Body of pancreas (tissue), 4 donors: ENCODE measurements around the gene SPPL2C. TPM values are rescaled to one million over a fixed set of nuclear protein-coding genes. Genes with fewer than 3 reads are reported as not detected.

ENCODE experiments used
- ATAC-seq: fragments of 150-250 bp; one replicate; pipeline ENCODE4 v1.9.1; 2016
- DNase-seq, 4 donors: peaks; one replicate each; pipeline ENCODE4 v3.0.0-alpha.2; 2019
- H3K27ac ChIP-seq, 4 donors: fragments of 200-600 bp; sonication (generic); 1 replicate in 3 of 4; 2 replicates in 1 of 4; pipeline versions ENCODE4 v1.5.1 to v1.6.1; 2016 to 2019; ENCODE audit warnings: mild to moderate bottlenecking in 1 of 4, mixed read lengths in 1 of 4, moderate library complexity in 1 of 4
- H3K27me3 ChIP-seq, 2 donors: fragments of 200-600 bp; sonication (generic); one replicate each; pipeline ENCODE4 v1.6.0; 2016; ENCODE audit warnings: mild to moderate bottlenecking in 1 of 2
- H3K36me3 ChIP-seq, 2 donors: fragments of 200-600 bp; sonication (generic); replicated peaks in 1 of 2; 2 replicates each; pipeline ENCODE4 v1.5.1; 2016; ENCODE audit warnings: low read depth in 2 of 2; ENCODE audit not compliant: insufficient read depth in 1 of 2
- H3K4me1 ChIP-seq: fragments of 200-600 bp; sonication (generic); one replicate; pipeline ENCODE4 v1.6.0; 2016
- H3K4me3 ChIP-seq, 2 donors: fragments of 200-600 bp; sonication (generic); 1 replicate in 1 of 2; 2 replicates in 1 of 2; pipeline ENCODE4 v1.5.1; 2016 to 2019
- H3K9me3 ChIP-seq, 3 donors: fragments of 200-600 bp; sonication (generic); 1 replicate in 2 of 3; 2 replicates in 1 of 3; pipeline ENCODE4 v1.5.1; 2016
- POLR2A ChIP-seq, 3 donors: fragments of 450-650 bp; IDR thresholded peaks; one replicate each; pipeline ENCODE4 v1.6.1; 2016; ENCODE audit warnings: antibody characterized with exemption in 3 of 3, mild to moderate bottlenecking in 2 of 3
- WGBS, 2 donors: methylation state at CpG; one replicate each; pipeline ENCODE4 v1.1.5; 2017; 5-methylcytosine and 5-hydroxymethylcytosine counted together
- intact Hi-C: fragments of 100-400 bp; cut with DNase I; formaldehyde crosslinking; loops from one replicate; pipeline ENCODE4 v1.15.1; 2023
- total RNA-seq, 2 donors: library from RNA; depleted of rRNA; stranded (reverse); fragments of >200 nt; gene quantifications; one replicate each; pipeline ENCODE4 v1.1.0, GENCODE V29; 2016
- TF ChIP-seq, protein P1 (sequence below), 7 experiments: fragments of 450-650 bp in 4 of 7; fragments of 200-600 bp in 3 of 7; sonication (generic) in 3 of 7; IDR thresholded peaks; one replicate each; pipeline ENCODE4 v1.5.1; 2016 to 2019; ENCODE audit warnings: antibody characterized with exemption in 7 of 7

Gene SPPL2C
- total RNA-seq, 2 donors from 2014 or later, result not detected

DNA sequence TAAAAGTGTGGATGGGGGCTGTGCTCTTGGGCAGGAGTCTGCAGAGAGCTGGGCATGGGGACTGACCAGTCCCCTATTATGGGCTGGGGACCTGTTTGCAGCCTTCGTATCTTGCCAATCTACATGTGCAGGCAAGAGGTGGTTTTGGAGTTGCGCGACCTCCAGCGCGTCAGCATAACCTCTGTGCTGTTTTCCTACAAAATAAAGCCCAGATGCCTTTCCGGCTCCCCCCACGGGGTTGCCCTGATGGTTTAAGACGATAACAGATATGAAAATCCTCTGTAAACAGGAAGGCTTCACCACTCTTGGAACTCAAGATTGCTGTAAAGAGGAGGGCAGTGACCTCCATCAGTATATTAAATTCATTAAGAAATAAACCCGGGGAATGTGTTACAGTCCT lies 16.5 kb upstream of the SPPL2C start:
- WGBS, 2 donors, result 51 to 60% methylated on average over 9 of the region's 9 CpGs
- Histone ChIP-seq H3K9me3 (no peaks in the 10 kb centered on the region), H3K27me3 (no peaks in the 10 kb centered on the region), H3K27ac (no peak overlapping the region), H3K4me1 (no peaks in the 10 kb centered on the region), H3K4me3 (no peak overlapping the region), H3K36me3 (no peaks in the 10 kb centered on the region)
- DNase-seq (no peak), ATAC-seq (no peak)
- intact Hi-C loops, result no loop called here
- no peak for TF ChIP-seq POLR2A (IDR thresholded peaks at IDR 0.05)
- TF ChIP-seq, protein P1, sequence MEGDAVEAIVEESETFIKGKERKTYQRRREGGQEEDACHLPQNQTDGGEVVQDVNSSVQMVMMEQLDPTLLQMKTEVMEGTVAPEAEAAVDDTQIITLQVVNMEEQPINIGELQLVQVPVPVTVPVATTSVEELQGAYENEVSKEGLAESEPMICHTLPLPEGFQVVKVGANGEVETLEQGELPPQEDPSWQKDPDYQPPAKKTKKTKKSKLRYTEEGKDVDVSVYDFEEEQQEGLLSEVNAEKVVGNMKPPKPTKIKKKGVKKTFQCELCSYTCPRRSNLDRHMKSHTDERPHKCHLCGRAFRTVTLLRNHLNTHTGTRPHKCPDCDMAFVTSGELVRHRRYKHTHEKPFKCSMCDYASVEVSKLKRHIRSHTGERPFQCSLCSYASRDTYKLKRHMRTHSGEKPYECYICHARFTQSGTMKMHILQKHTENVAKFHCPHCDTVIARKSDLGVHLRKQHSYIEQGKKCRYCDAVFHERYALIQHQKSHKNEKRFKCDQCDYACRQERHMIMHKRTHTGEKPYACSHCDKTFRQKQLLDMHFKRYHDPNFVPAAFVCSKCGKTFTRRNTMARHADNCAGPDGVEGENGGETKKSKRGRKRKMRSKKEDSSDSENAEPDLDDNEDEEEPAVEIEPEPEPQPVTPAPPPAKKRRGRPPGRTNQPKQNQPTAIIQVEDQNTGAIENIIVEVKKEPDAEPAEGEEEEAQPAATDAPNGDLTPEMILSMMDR (IDR thresholded peaks at IDR 0.05), result no peak

DNA sequence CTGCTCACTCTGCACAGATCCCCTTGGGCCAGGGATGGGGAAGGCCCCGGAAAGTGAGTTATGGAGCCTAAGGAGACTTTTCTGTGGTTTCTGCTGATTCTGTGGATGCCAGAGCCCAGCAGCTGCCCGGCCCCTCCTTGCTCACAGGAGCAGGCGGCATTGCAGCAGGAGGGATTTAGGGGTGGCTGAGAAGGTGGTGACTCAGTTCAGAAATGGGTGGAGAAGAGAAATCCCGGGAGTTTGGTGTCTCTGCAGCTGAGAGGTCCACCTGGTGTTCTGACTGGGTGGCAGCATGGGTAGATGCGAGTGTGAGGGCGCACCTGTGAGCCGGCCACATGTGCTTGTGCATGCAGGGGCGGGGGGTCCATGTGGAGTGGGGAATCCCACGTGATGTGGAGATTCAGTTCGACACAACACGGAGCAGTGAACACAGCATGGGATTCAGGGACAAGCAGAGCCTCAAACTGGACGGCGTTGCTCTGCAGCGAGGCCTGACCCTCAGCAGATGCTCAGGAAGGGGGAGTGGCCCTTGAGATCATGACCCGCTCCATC lies 16.0 kb upstream of the SPPL2C start:
- H3K27me3 ChIP-seq, result no peaks in the 10 kb centered on the region
- no peaks in the 10 kb centered on the region for H3K4me1 ChIP-seq
- ATAC-seq (no peak), DNase-seq (no peak)
- H3K9me3 ChIP-seq, result no peaks in the 10 kb centered on the region
- intact Hi-C loops, result no loop called here
- H3K4me3 ChIP-seq, result no peak overlapping the region
- no peak for TF ChIP-seq POLR2A (IDR thresholded peaks at IDR 0.05)
- TF ChIP-seq, protein P1 (IDR thresholded peaks at IDR 0.05), result no peak
- WGBS, 2 donors, result 48 to 51% methylated on average over 7 to 15 of the region's 15 CpGs
- H3K36me3 ChIP-seq, result no peaks in the 10 kb centered on the region
- H3K27ac ChIP-seq, result no peak overlapping the region

DNA sequence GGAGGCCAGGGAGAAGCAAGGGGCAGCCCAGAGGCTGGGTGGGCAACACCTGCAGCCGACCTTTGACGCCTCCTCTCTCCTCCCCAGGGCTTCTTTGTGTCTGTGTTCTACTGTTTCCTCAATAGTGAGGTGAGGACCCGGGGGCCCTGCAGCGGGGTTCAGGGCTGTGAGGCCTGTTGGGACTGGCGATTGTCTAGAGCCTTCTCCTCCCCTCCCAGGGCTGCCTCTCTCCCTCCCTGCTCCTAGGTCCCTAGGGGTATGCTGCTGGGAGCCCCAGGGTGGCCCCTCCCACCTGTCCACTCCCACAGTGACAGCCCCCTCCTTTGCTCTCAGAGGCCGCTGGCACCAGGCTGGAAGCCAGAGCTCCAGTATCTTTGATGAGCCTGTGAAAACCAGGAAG lies 10.8 kb upstream of the SPPL2C start:
- DNase-seq (no peak), ATAC-seq (no peak)
- intact Hi-C loops, result loop anchor here (5.0 kb wide), 1 partner anchor 192 kb away; no protein-coding TSS in a partner anchor
- 39% methylated on average over 6 of the region's 6 CpGs; no CpG with 5 or more reads in 1 of the 2 donors for WGBS, 2 donors
- H3K27me3 ChIP-seq, result no peaks in the 10 kb centered on the region
- no peak for TF ChIP-seq POLR2A (IDR thresholded peaks at IDR 0.05)
- TF ChIP-seq, protein P1 (IDR thresholded peaks at IDR 0.05), result no peak
- H3K4me3 ChIP-seq, result no peak overlapping the region
- no peak overlapping the region for H3K27ac ChIP-seq
- H3K4me1 ChIP-seq, result no peaks in the 10 kb centered on the region
- no peaks in the 10 kb centered on the region for H3K36me3 ChIP-seq
- H3K9me3 ChIP-seq, result no peaks in the 10 kb centered on the region

DNA sequence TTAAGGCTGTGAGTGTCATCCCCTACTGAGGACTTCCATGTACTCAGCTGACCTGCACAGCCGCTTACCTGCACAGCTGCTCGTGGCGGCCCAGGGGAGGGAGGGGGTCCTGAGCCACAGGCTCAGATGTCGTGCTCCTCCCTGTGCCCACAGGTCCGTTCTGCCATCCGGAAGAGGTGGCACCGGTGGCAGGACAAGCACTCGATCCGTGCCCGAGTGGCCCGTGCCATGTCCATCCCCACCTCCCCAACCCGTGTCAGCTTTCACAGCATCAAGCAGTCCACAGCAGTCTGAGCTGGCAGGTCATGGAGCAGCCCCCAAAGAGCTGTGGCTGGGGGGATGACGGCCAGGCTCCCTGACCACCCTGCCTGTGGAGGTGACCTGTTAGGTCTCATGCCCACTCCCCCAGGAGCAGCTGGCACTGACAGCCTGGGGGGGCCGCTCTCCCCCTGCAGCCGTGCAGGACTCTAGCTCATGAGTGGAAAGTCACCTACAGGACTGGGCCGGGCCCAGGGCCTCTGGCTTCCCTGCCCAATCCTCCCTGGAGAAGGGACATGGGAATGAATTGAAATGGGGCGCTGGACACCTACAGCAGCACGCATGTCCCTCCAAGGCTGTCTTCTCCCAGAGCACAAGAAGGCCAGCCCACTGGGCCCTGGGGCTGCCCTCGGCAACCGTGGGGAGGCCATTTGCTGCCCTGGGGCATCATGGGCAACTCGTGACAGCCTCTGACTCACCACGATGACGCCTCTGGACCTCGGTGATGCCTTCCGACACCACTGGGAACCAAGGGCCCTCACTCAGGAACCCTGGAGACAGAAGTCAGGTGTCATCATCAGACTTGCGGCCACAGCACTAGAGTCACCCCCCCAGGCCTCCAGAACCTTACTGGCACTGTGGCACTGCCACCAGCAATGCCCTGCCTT lies 9.9 kb upstream of the SPPL2C start:
- intact Hi-C loops, result loop anchor here (5.0 kb wide), 1 partner anchor 192 kb away; no protein-coding TSS in a partner anchor
- TF ChIP-seq, protein P1 (IDR thresholded peaks at IDR 0.05), result no peak
- TF ChIP-seq POLR2A (IDR thresholded peaks at IDR 0.05), result no peak
- Histone ChIP-seq H3K27ac (no peak overlapping the region), H3K9me3 (no peaks in the 10 kb centered on the region), H3K4me1 (no peaks in the 10 kb centered on the region), H3K4me3 (no peak overlapping the region), H3K27me3 (no peaks in the 10 kb centered on the region), H3K36me3 (no peaks in the 10 kb centered on the region)
- 55 to 75% methylated on average over 6 to 26 of the region's 26 CpGs for WGBS, 2 donors
- ATAC-seq, result no peak
- DNase-seq, result no peak
